Astrocyte (in vitro differentiated cells and primary cell): ENCODE data around the gene PPP1R7. TPM values are rescaled to one million over a fixed set of nuclear protein-coding genes. Genes with fewer than 3 reads are reported as not detected.
A peak's percentile ranks its signal among the peaks of the same experiment; 100 is the strongest.

ENCODE experiments used
- DNase-seq: peaks from one replicate; pipeline ENCODE4 v3.0.0-alpha.2; 2010; ENCODE audit warnings: low read depth
- FAIRE-seq: peaks from 2 replicates; lab custom pipeline; 2011; peaks lifted over from hg19 to GRCh38; lab: Jason Lieb, UNC
- H2AFZ ChIP-seq: 2 replicates; pipeline ENCODE4 v1.6.0; 2012; ENCODE audit warnings: low read depth, low read length, inconsistent platforms
- H3K27ac ChIP-seq: 2 replicates; pipeline ENCODE4 v1.5.1; 2011; ENCODE audit warnings: low read depth, low read length, inconsistent platforms
- H3K27me3 ChIP-seq: 2 replicates; pipeline ENCODE4 v1.6.0; 2011; ENCODE audit warnings: low read length, inconsistent platforms; ENCODE audit not compliant: insufficient read depth
- H3K36me3 ChIP-seq: 2 replicates; pipeline ENCODE4 v1.5.1; 2011; ENCODE audit warnings: low read length, inconsistent platforms; ENCODE audit not compliant: insufficient read depth
- H3K4me1 ChIP-seq: 2 replicates; pipeline ENCODE4 v1.5.1; 2011; ENCODE audit warnings: low read length, inconsistent platforms; ENCODE audit not compliant: insufficient read depth
- H3K4me2 ChIP-seq: 2 replicates; pipeline ENCODE4 v1.6.0; 2012; ENCODE audit warnings: low read length, inconsistent platforms
- H3K4me3 ChIP-seq: 2 replicates; pipeline ENCODE4 v1.5.1; 2011; ENCODE audit warnings: low read depth, mild to moderate bottlenecking, low read length, inconsistent platforms; ENCODE audit not compliant: insufficient read depth
- H3K79me2 ChIP-seq: 2 replicates; pipeline ENCODE4 v1.6.0; 2012; ENCODE audit warnings: mild to moderate bottlenecking, low read length, inconsistent platforms; ENCODE audit not compliant: insufficient read depth
- H3K9ac ChIP-seq: 2 replicates; pipeline ENCODE4 v1.6.0; 2012; ENCODE audit warnings: mild to moderate bottlenecking, low read length, inconsistent platforms
- H3K9me3 ChIP-seq: 2 replicates; pipeline ENCODE4 v1.5.1; 2012; ENCODE audit warnings: low read depth, mild to moderate bottlenecking, low read length, inconsistent platforms; ENCODE audit not compliant: insufficient read depth
- H4K20me1 ChIP-seq: 2 replicates; pipeline ENCODE4 v1.6.0; 2012; ENCODE audit warnings: low read length, inconsistent platforms; ENCODE audit not compliant: insufficient read depth
- H3K27ac Mint-ChIP-seq: one replicate; pipeline ENCODE4 v1.8.0; 2021; ENCODE audit warnings: mild to moderate bottlenecking, mixed read lengths; ENCODE audit not compliant: unreplicated experiment
- H3K27me3 Mint-ChIP-seq: one replicate; pipeline ENCODE4 v1.8.0; 2021; ENCODE audit warnings: low read depth, mixed read lengths; ENCODE audit not compliant: unreplicated experiment
- H3K36me3 Mint-ChIP-seq: one replicate; pipeline ENCODE4 v1.8.0; 2021; ENCODE audit warnings: low read depth, mixed read lengths; ENCODE audit not compliant: unreplicated experiment
- H3K4me1 Mint-ChIP-seq: one replicate; pipeline ENCODE4 v1.8.0; 2021; ENCODE audit warnings: low read depth, mixed read lengths; ENCODE audit not compliant: unreplicated experiment
- H3K4me3 Mint-ChIP-seq: one replicate; pipeline ENCODE4 v1.8.0; 2021; ENCODE audit warnings: mild to moderate bottlenecking, moderate library complexity, mixed read lengths; ENCODE audit not compliant: unreplicated experiment
- H3K9me3 Mint-ChIP-seq: one replicate; pipeline ENCODE4 v1.8.0; 2021; ENCODE audit warnings: mild to moderate bottlenecking, mixed read lengths; ENCODE audit not compliant: unreplicated experiment
- CTCF ChIP-seq: IDR thresholded peaks from 2 replicates; pipeline ENCODE4 v1.5.1; 2011; ENCODE audit warnings: low read depth, mild to moderate bottlenecking, inconsistent platforms, low read length, moderate library complexity; ENCODE audit not compliant: insufficient read depth
- EZH2 ChIP-seq: IDR thresholded peaks from 2 replicates; pipeline ENCODE4 v1.6.1; 2012; ENCODE audit warnings: mild to moderate bottlenecking, low read length, inconsistent platforms; ENCODE audit not compliant: insufficient read depth
- total RNA-seq: library from RNA; stranded (reverse); gene quantifications from 2 replicates; pipeline ENCODE4 v1.2.1, GENCODE V29; 2021

The PPP1R7 gene
- total RNA-seq, 1 donor from 2014 or later = 53.4 TPM

- peaks cover 58% of the 10 kb centered on the region for H4K20me1 ChIP-seq
- no peak overlapping the region for H2AFZ ChIP-seq
- H3K4me3 Mint-ChIP-seq = peak overlapping the region; percentile 34
- H3K9me3 Mint-ChIP-seq = no peaks in the 10 kb centered on the region
- H3K79me2 ChIP-seq = no peaks in the 10 kb centered on the region
- peaks cover 17% of the 10 kb centered on the region for H3K4me1 ChIP-seq
- H3K27ac Mint-ChIP-seq = no peak overlapping the region
- H3K27me3 ChIP-seq = no peaks in the 10 kb centered on the region
- H3K9ac ChIP-seq = no peak overlapping the region
- H3K9me3 ChIP-seq = no peaks in the 10 kb centered on the region
- TF ChIP-seq CTCF (no peak), EZH2 (no peak)
- H3K36me3 Mint-ChIP-seq = peaks cover 13% of the 10 kb centered on the region
- no peak overlapping the region for H3K27ac ChIP-seq
- H3K27me3 Mint-ChIP-seq = no peaks in the 10 kb centered on the region
- H3K36me3 ChIP-seq = peaks cover 34% of the 10 kb centered on the region
- peaks cover 19% of the 10 kb centered on the region for H3K4me1 Mint-ChIP-seq
- peak overlapping the region; percentile 45 for H3K4me2 ChIP-seq
- DNase-seq = peak; percentile 18
- no peak overlapping the region for H3K4me3 ChIP-seq
- no peak for FAIRE-seq
These were observed 73.1 kb downstream of the PPP1R7 start for GRCh38 chr2:241223211-241224017.

- no peak for FAIRE-seq
- Mint-ChIP-seq H3K9me3 (no peaks in the 10 kb centered on the region), H3K27ac (peak overlapping the region; percentile 85), H3K4me3 (no peak overlapping the region), H3K27me3 (no peaks in the 10 kb centered on the region), H3K36me3 (peaks cover 16% of the 10 kb centered on the region), H3K4me1 (peaks cover 17% of the 10 kb centered on the region)
- H3K36me3 ChIP-seq = peaks cover 38% of the 10 kb centered on the region
- H3K9ac ChIP-seq = peak overlapping the region; percentile 21
- H3K4me1 ChIP-seq = peaks cover 17% of the 10 kb centered on the region
- peaks cover 66% of the 10 kb centered on the region for H4K20me1 ChIP-seq
- no peak overlapping the region for H3K4me3 ChIP-seq
- H3K27ac ChIP-seq = no peak overlapping the region
- no peak overlapping the region for H2AFZ ChIP-seq
- peak overlapping the region; percentile 45 for H3K4me2 ChIP-seq
- H3K79me2 ChIP-seq = no peaks in the 10 kb centered on the region
- DNase-seq = peak; percentile 36
- no peaks in the 10 kb centered on the region for H3K9me3 ChIP-seq
- no peaks in the 10 kb centered on the region for H3K27me3 ChIP-seq
- no peak for TF ChIP-seq EZH2
- TF ChIP-seq CTCF = no peak
These were observed 74.0 kb downstream of the PPP1R7 start for GRCh38 chr2:241224018-241224850.
